HepG2 (cell line): ENCODE results near the gene HADH. TPM values are rescaled to one million over a fixed set of nuclear protein-coding genes. Genes with fewer than 3 reads are reported as not detected.
"Not testable (repeated sequence)": the region's sequence is repeated elsewhere in the genome, so short reads cannot be mapped to it uniquely, and the experiment has no call there.

Source experiments
- ATAC-seq: fragments of 200-7000 bp; cut with Tn5 transposase; 3 replicates; pipeline ENCODE4 v1.9.1; 2020; ENCODE audit warnings: mild to moderate bottlenecking, moderate library complexity
- BruUV-seq: library from RNA; stranded (reverse); fragments of 400-500 nt; replicated peaks from 2 replicates; lab custom pipeline; 2021; lab: Mats Ljungman, UMichigan
- CTCF ChIA-PET: fragments of 300-600 bp; formaldehyde crosslinking; extraction: SDS; loops from one replicate; lab custom pipeline; 2021; ENCODE audit warnings: low total read pairs, inconsistent platforms, low intra/inter-chr PET ratio; lab: Yijun Ruan, JAX
- POLR2A ChIA-PET: fragments of 350-600 bp; sonication (Branson Sonifier 250); formaldehyde crosslinking; loops from one replicate; lab custom pipeline; 2020; ENCODE audit warnings: antibody characterized with exemption, inconsistent platforms; lab: Yijun Ruan, JAX
- DNase-seq: peaks from one replicate; pipeline ENCODE4 v3.0.0-alpha.2; 2015; ENCODE audit warnings: low spot score
- FAIRE-seq: peaks from 3 replicates; lab custom pipeline; 2011; peaks lifted over from hg19 to GRCh38; lab: Jason Lieb, UNC
- H2AFZ ChIP-seq: one replicate; pipeline ENCODE4 v1.6.1; 2011; ENCODE audit warnings: low read length, inconsistent platforms
- H3K27ac ChIP-seq: fragments of 300-600 bp; 3 replicates; pipeline ENCODE4 v1.8.0; 2011; ENCODE audit warnings: mixed run types, mild to moderate bottlenecking, mixed read lengths, low read length, inconsistent platforms; ENCODE audit not compliant: insufficient read depth; ENCODE audit errors: extremely low read length
- H3K27me3 ChIP-seq, 2 experiments: fragments of 200-600 bp in 1 of 2; 2 replicates in 1 of 2; 3 replicates in 1 of 2; pipeline versions ENCODE4 v1.6.0 to v1.8.0; 2011; ENCODE audit warnings: low read length in 2 of 2, mild to moderate bottlenecking in 2 of 2, moderate library complexity in 2 of 2, inconsistent platforms in 1 of 2; ENCODE audit not compliant: insufficient read depth in 2 of 2, control insufficient read depth in 1 of 2
- H3K36me3 ChIP-seq, 2 experiments: fragments of 200-600 bp in 1 of 2; replicated peaks in 1 of 2; 2 replicates in 1 of 2; 3 replicates in 1 of 2; pipeline versions ENCODE4 v1.5.1 to v1.8.0; 2011; ENCODE audit warnings: low read length in 2 of 2, inconsistent platforms in 1 of 2; ENCODE audit not compliant: insufficient read depth in 2 of 2, control insufficient read depth in 1 of 2
- H3K4me1 ChIP-seq: 2 replicates; pipeline ENCODE4 v1.5.1; 2012; ENCODE audit warnings: low read length, inconsistent platforms; ENCODE audit not compliant: insufficient read depth
- H3K4me2 ChIP-seq: 2 replicates; pipeline ENCODE4 v1.6.0; 2011; ENCODE audit warnings: low read depth, low read length, inconsistent platforms
- H3K4me3 ChIP-seq, 3 experiments: fragments of 200-600 bp in 1 of 3; sonication (generic), shearing (Covaris generic) in 1 of 3; replicated peaks in 1 of 3; 2 replicates each; pipeline ENCODE4 v1.5.1; 2011 to 2016; ENCODE audit warnings: low read length in 3 of 3, inconsistent platforms in 2 of 3, low read depth in 2 of 3, mild to moderate bottlenecking in 2 of 3, control low read depth in 1 of 3, mixed read lengths in 1 of 3; ENCODE audit not compliant: insufficient read depth in 1 of 3
- H3K79me2 ChIP-seq: one replicate; pipeline ENCODE4 v1.6.1; 2011; ENCODE audit warnings: low read length, inconsistent platforms; ENCODE audit not compliant: insufficient read depth
- H3K9ac ChIP-seq: 2 replicates; pipeline ENCODE4 v1.6.0; 2011; ENCODE audit warnings: mild to moderate bottlenecking, low read depth, low read length, inconsistent platforms; ENCODE audit not compliant: insufficient read depth
- H3K9me3 ChIP-seq: 2 replicates; pipeline ENCODE4 v1.5.1; 2012; ENCODE audit warnings: mild to moderate bottlenecking, low read length
- H4K20me1 ChIP-seq: 2 replicates; pipeline ENCODE4 v1.6.0; 2011; ENCODE audit warnings: inconsistent platforms, mild to moderate bottlenecking, low read length, moderate library complexity; ENCODE audit not compliant: insufficient read depth
- BRD4 ChIP-seq: sonication (generic); formaldehyde crosslinking; IDR thresholded peaks from 2 replicates; pipeline ENCODE4 v1.4.0; 2020; ENCODE audit warnings: missing genetic modification reagents
- GTF3A ChIP-seq: sonication (generic); formaldehyde crosslinking; conservative IDR thresholded peaks from 2 replicates; pipeline ENCODE4 v1.4.0; 2020; ENCODE audit warnings: mild to moderate bottlenecking, missing genetic modification reagents
- MAFK ChIP-seq, 2 experiments: IDR thresholded peaks in 1 of 2; conservative IDR thresholded peaks in 1 of 2; 2 replicates each; pipeline ENCODE4 v1.6.1; 2011; ENCODE audit warnings: improper control_type of control experiment in 2 of 2, low read length in 2 of 2
- MYC ChIP-seq: sonication (generic); formaldehyde crosslinking; IDR thresholded peaks from 2 replicates; pipeline ENCODE4 v1.9.0; 2021; ENCODE audit warnings: missing genetic modification reagents, borderline replicate concordance
- ZFP82 ChIP-seq: sonication (generic); formaldehyde crosslinking; IDR thresholded peaks from 2 replicates; pipeline ENCODE4 v1.5.1; 2020; ENCODE audit warnings: mild to moderate bottlenecking, missing genetic modification reagents, borderline replicate concordance
- ZNF20 ChIP-seq: sonication (generic); formaldehyde crosslinking; IDR thresholded peaks from 2 replicates; pipeline ENCODE4 v1.4.0; 2020; ENCODE audit warnings: mild to moderate bottlenecking, moderate library complexity, missing genetic modification reagents
- ZNF331 ChIP-seq: sonication (generic); formaldehyde crosslinking; IDR thresholded peaks from 2 replicates; pipeline ENCODE4 v1.4.0; 2020; ENCODE audit warnings: missing genetic modification reagents
- WGBS: methylation state at CpG from one replicate; pipeline ENCODE4 v1.1.6; 2017; ENCODE audit warnings: low lambda C conversion rate; 5-methylcytosine and 5-hydroxymethylcytosine counted together
- in situ Hi-C: cut with HindIII; loops from 2 replicates; pipeline ENCODE4 v1.10.0; 2017; ENCODE audit warnings: low pct_unique_long_range_greater_than_20kb; ENCODE audit not compliant: extremely low pct_ligation_motif_present
- intact Hi-C: fragments of 100-400 bp; cut with micrococcal nuclease; formaldehyde crosslinking; loops from one replicate; pipeline ENCODE4 v1.10.0; 2022; ENCODE audit not compliant: unreplicated experiment
- polyA plus RNA-seq, 8 experiments: library from polyadenylated mRNA; depleted of rRNA in 3 of 8; stranded (reverse) in 7 of 8; unstranded in 1 of 8; fragments of >200 nt; fragmentation: Illumina TruSeq in 4 of 8; extraction: Trizol in 4 of 8; gene quantifications; 2 replicates each; pipeline versions ENCODE4 v1.2.1 to v1.2.3, GENCODE V29; 2011 to 2016; ENCODE audit warnings: low read depth in 4 of 8, missing spikeins in 1 of 8, mixed read lengths in 1 of 8; ENCODE audit not compliant: insufficient read depth in 1 of 8
- total RNA-seq, 5 experiments: library from RNA; depleted of rRNA; stranded (reverse); fragments of >200 nt; fragmentation: Illumina TruSeq; extraction: Trizol; gene quantifications; 2 replicates each; pipeline ENCODE4 v1.2.3, GENCODE V29; 2016; ENCODE audit warnings: low read depth in 1 of 5
- TF ChIP-seq, protein P1 (sequence below): IDR thresholded peaks from 2 replicates; pipeline ENCODE4 v1.6.1; 2016; ENCODE audit warnings: low read depth, control low read depth
- TF ChIP-seq, protein P2 (sequence below): sonication (generic); formaldehyde crosslinking; IDR thresholded peaks from 2 replicates; pipeline ENCODE4 v1.4.0; 2020; ENCODE audit warnings: missing genetic modification reagents
- TF ChIP-seq, protein P3 (sequence below): sonication (generic); formaldehyde crosslinking; conservative IDR thresholded peaks from 2 replicates; pipeline ENCODE4 v1.8.0; 2022; ENCODE audit warnings: mild to moderate bottlenecking, moderate library complexity, missing genetic modification reagents
- TF ChIP-seq, protein P4 (sequence below): sonication (generic); formaldehyde crosslinking; IDR thresholded peaks from 2 replicates; pipeline ENCODE4 v1.9.0; 2022; ENCODE audit warnings: missing genetic modification reagents, mild to moderate bottlenecking, borderline replicate concordance

Gene HADH
- total and polyA plus RNA-seq, 2 of the 13 experiments (the other 11 are each of a cell fraction or from before 2014, with no cell fraction given): 29.6 to 33.9 TPM

DNA sequence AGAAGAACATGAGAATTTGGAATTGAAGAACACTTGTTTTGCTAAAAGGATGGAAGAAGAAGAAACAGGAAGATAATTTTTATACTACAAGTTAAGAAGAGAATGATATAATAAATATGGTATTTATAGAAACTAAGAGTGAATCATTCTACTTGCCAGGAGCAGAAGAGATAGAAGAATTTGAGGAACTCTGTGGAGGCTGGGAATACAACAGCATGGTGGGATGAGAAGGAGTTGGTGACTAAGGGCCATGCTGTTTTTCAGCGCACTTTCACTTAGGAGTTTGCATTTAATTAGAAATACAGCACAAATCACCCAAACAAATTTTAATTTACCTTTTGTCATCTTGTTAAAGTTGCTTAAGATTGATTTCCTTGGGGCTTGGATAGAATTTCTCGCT, 20.5 kb downstream of the HADH start:
- DNase-seq (no peak), FAIRE-seq (no peak), ATAC-seq (no peak)
- Histone ChIP-seq H3K4me2 (no peak overlapping the region), H2AFZ (no peak overlapping the region), H3K9me3 (no peaks in the 10 kb centered on the region), H3K4me1 (no peaks in the 10 kb centered on the region), H3K27ac (no peak overlapping the region), H3K79me2 (no peaks in the 10 kb centered on the region), H3K27me3 (no peaks in the 10 kb centered on the region; a peak in 1 of 5 replicates), H4K20me1 (no peaks in the 10 kb centered on the region), H3K9ac (no peak overlapping the region), H3K4me3 (no peak overlapping the region), H3K36me3 (peaks cover 3 to 17% of the 10 kb centered on the region in 2 experiments)
- WGBS: 97% methylated on average over 2 of the region's 2 CpGs
- CTCF ChIA-PET: no interaction called here
- TF ChIP-seq, protein P1, sequence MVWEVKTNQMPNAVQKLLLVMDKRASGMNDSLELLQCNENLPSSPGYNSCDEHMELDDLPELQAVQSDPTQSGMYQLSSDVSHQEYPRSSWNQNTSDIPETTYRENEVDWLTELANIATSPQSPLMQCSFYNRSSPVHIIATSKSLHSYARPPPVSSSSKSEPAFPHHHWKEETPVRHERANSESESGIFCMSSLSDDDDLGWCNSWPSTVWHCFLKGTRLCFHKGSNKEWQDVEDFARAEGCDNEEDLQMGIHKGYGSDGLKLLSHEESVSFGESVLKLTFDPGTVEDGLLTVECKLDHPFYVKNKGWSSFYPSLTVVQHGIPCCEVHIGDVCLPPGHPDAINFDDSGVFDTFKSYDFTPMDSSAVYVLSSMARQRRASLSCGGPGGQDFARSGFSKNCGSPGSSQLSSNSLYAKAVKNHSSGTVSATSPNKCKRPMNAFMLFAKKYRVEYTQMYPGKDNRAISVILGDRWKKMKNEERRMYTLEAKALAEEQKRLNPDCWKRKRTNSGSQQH (CRISPR knock-in tag): no peak
- TF ChIP-seq, protein P2, sequence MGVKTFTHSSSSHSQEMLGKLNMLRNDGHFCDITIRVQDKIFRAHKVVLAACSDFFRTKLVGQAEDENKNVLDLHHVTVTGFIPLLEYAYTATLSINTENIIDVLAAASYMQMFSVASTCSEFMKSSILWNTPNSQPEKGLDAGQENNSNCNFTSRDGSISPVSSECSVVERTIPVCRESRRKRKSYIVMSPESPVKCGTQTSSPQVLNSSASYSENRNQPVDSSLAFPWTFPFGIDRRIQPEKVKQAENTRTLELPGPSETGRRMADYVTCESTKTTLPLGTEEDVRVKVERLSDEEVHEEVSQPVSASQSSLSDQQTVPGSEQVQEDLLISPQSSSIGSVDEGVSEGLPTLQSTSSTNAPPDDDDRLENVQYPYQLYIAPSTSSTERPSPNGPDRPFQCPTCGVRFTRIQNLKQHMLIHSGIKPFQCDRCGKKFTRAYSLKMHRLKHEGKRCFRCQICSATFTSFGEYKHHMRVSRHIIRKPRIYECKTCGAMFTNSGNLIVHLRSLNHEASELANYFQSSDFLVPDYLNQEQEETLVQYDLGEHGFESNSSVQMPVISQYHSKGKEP (CRISPR knock-in tag): no peak
- TF ChIP-seq ZFP82 (CRISPR knock-in tag) (no peak), BRD4 (no peak), ZNF331 (CRISPR knock-in tag) (no peak), ZNF20 (no peak), GTF3A (CRISPR knock-in tag) (no peak), MAFK (conservative IDR thresholded peaks at IDR 0.05 in 1 of 2, IDR thresholded peaks at IDR 0.05 in 1 of 2; ENCODE audit: low read length in 2 of 2) (no peak), MYC (CRISPR knock-in tag) (no peak)
- TF ChIP-seq, protein P3, sequence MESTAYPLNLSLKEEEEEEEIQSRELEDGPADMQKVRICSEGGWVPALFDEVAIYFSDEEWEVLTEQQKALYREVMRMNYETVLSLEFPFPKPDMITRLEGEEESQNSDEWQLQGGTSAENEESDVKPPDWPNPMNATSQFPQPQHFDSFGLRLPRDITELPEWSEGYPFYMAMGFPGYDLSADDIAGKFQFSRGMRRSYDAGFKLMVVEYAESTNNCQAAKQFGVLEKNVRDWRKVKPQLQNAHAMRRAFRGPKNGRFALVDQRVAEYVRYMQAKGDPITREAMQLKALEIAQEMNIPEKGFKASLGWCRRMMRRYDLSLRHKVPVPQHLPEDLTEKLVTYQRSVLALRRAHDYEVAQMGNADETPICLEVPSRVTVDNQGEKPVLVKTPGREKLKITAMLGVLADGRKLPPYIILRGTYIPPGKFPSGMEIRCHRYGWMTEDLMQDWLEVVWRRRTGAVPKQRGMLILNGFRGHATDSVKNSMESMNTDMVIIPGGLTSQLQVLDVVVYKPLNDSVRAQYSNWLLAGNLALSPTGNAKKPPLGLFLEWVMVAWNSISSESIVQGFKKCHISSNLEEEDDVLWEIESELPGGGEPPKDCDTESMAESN: no peak
- TF ChIP-seq, protein P4, sequence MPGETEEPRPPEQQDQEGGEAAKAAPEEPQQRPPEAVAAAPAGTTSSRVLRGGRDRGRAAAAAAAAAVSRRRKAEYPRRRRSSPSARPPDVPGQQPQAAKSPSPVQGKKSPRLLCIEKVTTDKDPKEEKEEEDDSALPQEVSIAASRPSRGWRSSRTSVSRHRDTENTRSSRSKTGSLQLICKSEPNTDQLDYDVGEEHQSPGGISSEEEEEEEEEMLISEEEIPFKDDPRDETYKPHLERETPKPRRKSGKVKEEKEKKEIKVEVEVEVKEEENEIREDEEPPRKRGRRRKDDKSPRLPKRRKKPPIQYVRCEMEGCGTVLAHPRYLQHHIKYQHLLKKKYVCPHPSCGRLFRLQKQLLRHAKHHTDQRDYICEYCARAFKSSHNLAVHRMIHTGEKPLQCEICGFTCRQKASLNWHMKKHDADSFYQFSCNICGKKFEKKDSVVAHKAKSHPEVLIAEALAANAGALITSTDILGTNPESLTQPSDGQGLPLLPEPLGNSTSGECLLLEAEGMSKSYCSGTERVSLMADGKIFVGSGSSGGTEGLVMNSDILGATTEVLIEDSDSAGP (CRISPR knock-in tag): no peak
- POLR2A ChIA-PET: no interaction called here
- intact Hi-C loops: no loop called here
- no TSS peak for BruUV-seq
- in situ Hi-C loops: no loop called here

DNA sequence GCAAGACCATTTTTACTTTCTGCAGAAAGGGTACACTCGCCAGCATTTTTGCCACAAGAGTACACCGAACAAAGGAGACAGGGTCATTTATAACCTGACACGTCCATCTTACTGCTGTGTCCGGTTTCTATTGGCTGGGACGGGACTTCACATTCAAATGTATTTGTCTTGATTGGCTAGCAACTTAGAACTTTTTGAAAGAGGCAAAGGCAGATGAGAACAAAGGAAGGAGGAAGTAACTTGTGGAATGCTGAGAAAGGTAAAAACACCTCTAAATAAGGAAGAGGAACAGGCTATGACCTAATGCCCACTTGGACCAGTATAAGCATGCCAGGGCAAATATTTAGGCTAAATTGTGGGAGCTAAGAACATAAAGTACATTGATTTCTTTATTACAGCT, 22.7 kb downstream of the HADH start:
- H3K9ac ChIP-seq, H3K79me2 ChIP-seq, FAIRE-seq, CTCF ChIA-PET, H3K27ac ChIP-seq, H3K27me3 ChIP-seq, DNase-seq, H3K4me2 ChIP-seq, H3K4me3 ChIP-seq, H3K4me1 ChIP-seq, intact Hi-C loops, POLR2A ChIA-PET, ATAC-seq, H2AFZ ChIP-seq, H4K20me1 ChIP-seq, BruUV-seq, in situ Hi-C loops, H3K9me3 ChIP-seq: not testable (repeated sequence)
- H3K36me3 ChIP-seq: peaks cover 9 to 31% of the 10 kb centered on the region in 2 experiments
- WGBS: over 99% methylated on average over 5 of the region's 5 CpGs
